Peyer's patch (tissue), 4 donors: ENCODE results near the gene LRRC10. TPM values are rescaled to one million over a fixed set of nuclear protein-coding genes. Genes with fewer than 3 reads are reported as not detected.

ENCODE experiments used
- DNase-seq, 3 donors: peaks; one replicate each; pipeline ENCODE4 v3.0.0-alpha.2; 2017 to 2019
- H3K27ac ChIP-seq, 4 donors: fragments of 200-600 bp; sonication (generic); one replicate each; pipeline ENCODE4 v1.5.1; 2016 to 2019
- H3K27me3 ChIP-seq, 2 donors: fragments of 200-600 bp; sonication (generic); one replicate each; pipeline ENCODE4 v1.5.1; 2019
- H3K36me3 ChIP-seq, 3 donors: fragments of 200-600 bp; sonication (generic); one replicate each; pipeline ENCODE4 v1.5.1; 2016 to 2019
- H3K4me1 ChIP-seq, 4 donors: fragments of 200-600 bp; sonication (generic); one replicate each; pipeline ENCODE4 v1.5.1; 2016 to 2019
- H3K4me3 ChIP-seq, 4 donors: fragments of 200-600 bp; sonication (generic); 1 replicate in 3 of 4; 2 replicates in 1 of 4; pipeline ENCODE4 v1.5.1; 2016 to 2019; ENCODE audit warnings: mild to moderate bottlenecking in 1 of 4
- H3K9me3 ChIP-seq, 4 donors: fragments of 200-600 bp; sonication (generic); one replicate each; pipeline ENCODE4 v1.5.1; 2016 to 2019; ENCODE audit warnings: mild to moderate bottlenecking in 1 of 4
- CTCF ChIP-seq, 6 experiments: fragments of 450-650 bp in 4 of 6; fragments of 200-600 bp in 2 of 6; sonication (generic) in 1 of 6; IDR thresholded peaks; one replicate each; pipeline ENCODE4 v1.5.1; 2017 to 2019; ENCODE audit warnings: antibody characterized with exemption in 6 of 6, mild to moderate bottlenecking in 3 of 6, moderate library complexity in 1 of 6
- POLR2A ChIP-seq, 2 donors: fragments of 450-650 bp; IDR thresholded peaks; one replicate each; pipeline ENCODE4 v1.5.1; 2017; ENCODE audit warnings: antibody characterized with exemption in 2 of 2, mild to moderate bottlenecking in 2 of 2, moderate library complexity in 2 of 2
- total RNA-seq, 4 donors: library from RNA; depleted of rRNA; stranded (reverse); fragments of >200 nt; gene quantifications; one replicate each; pipeline ENCODE4 v1.1.0, GENCODE V29; 2016

Gene LRRC10
- total RNA-seq, 4 donors from 2014 or later: not detected

- DNase-seq: no peak
- no peaks in the 10 kb centered on the region for H3K27me3 ChIP-seq
- no peak overlapping the region for H3K27ac ChIP-seq
- H3K4me1 ChIP-seq: peaks cover 0 to 5% (median 0%) of the 10 kb centered on the region in 4 donors
- no peaks in the 10 kb centered on the region for H3K9me3 ChIP-seq
- no peak overlapping the region for H3K4me3 ChIP-seq
- no peak for TF ChIP-seq POLR2A (IDR thresholded peaks at IDR 0.05)
- TF ChIP-seq CTCF (IDR thresholded peaks at IDR 0.05): no peak
- peaks cover 0 to 54% (median 4%) of the 10 kb centered on the region in 3 donors for H3K36me3 ChIP-seq
These were observed 8.6 kb downstream of the LRRC10 start for GRCh38 chr12:69601962-69602685.

- H3K27me3 ChIP-seq: no peaks in the 10 kb centered on the region
- TF ChIP-seq CTCF (IDR thresholded peaks at IDR 0.05) (no peak), POLR2A (IDR thresholded peaks at IDR 0.05) (no peak)
These were observed 9.9 kb downstream of the LRRC10 start for GRCh38 chr12:69600804-69601203.

GRCh38 chr12:69598174-69598753 is 12.4 kb downstream of the LRRC10 start:
- Histone ChIP-seq H3K4me3 (no peak overlapping the region), H3K4me1 (peaks cover 0 to 5% (median 0%) of the 10 kb centered on the region in 4 donors), H3K9me3 (no peaks in the 10 kb centered on the region), H3K36me3 (peaks cover 2 to 89% (median 4%) of the 10 kb centered on the region in 3 donors), H3K27me3 (no peaks in the 10 kb centered on the region), H3K27ac (no peak overlapping the region)
- TF ChIP-seq POLR2A (IDR thresholded peaks at IDR 0.05) (no peak), CTCF (IDR thresholded peaks at IDR 0.05) (no peak)
- DNase-seq: no peak

More at GRCh38 chr12:69600804-69601203, 9.9 kb downstream of the LRRC10 start:
- Histone ChIP-seq H3K4me3 (no peak overlapping the region), H3K9me3 (no peaks in the 10 kb centered on the region), H3K27ac (no peak overlapping the region), H3K36me3 (peaks cover 2 to 63% (median 4%) of the 10 kb centered on the region in 3 donors), H3K4me1 (peaks cover 0 to 5% (median 0%) of the 10 kb centered on the region in 4 donors)
- DNase-seq: no peak

GRCh38 chr12:69595689-69596088 is 15.0 kb downstream of the LRRC10 start:
- no peak overlapping the region for H3K4me3 ChIP-seq
- peaks cover 0 to 5% (median 0%) of the 10 kb centered on the region in 4 donors for H3K4me1 ChIP-seq
- H3K36me3 ChIP-seq: peaks cover 2 to 94% (median 4%) of the 10 kb centered on the region in 3 donors
- no peaks in the 10 kb centered on the region for H3K9me3 ChIP-seq
- TF ChIP-seq CTCF (IDR thresholded peaks at IDR 0.05): no peak
- no peak for TF ChIP-seq POLR2A (IDR thresholded peaks at IDR 0.05)
- H3K27ac ChIP-seq: no peak overlapping the region
- H3K27me3 ChIP-seq: no peaks in the 10 kb centered on the region
- no peak for DNase-seq

GRCh38 chr12:69589082-69589481 is 21.6 kb downstream of the LRRC10 start:
- H3K36me3 ChIP-seq: peaks cover 0 to 70% (median 0%) of the 10 kb centered on the region in 3 donors
- H3K27ac ChIP-seq: no peak overlapping the region

More at GRCh38 chr12:69589082-69589481, 21.6 kb downstream of the LRRC10 start:
- no peak for TF ChIP-seq CTCF (IDR thresholded peaks at IDR 0.05)
- TF ChIP-seq POLR2A (IDR thresholded peaks at IDR 0.05): no peak
- no peak overlapping the region for H3K4me3 ChIP-seq
- no peaks in the 10 kb centered on the region for H3K27me3 ChIP-seq
- no peak for DNase-seq
- peaks cover 0 to 9% (median 3%) of the 10 kb centered on the region in 4 donors for H3K4me1 ChIP-seq
- no peaks in the 10 kb centered on the region for H3K9me3 ChIP-seq
